K562 (cell line): Measurements from ENCODE around the gene ZNF672. TPM values are rescaled to one million over a fixed set of nuclear protein-coding genes. Genes with fewer than 3 reads are reported as not detected.

Experiments
- CHD1 ChIP-seq: fragments of 200-600 bp; sonication (generic); IDR thresholded peaks from one replicate; pipeline ENCODE4 v1.6.1; 2012; ENCODE audit warnings: mild to moderate bottlenecking, moderate library complexity, low read length, inconsistent platforms
- CLOCK ChIP-seq: fragments of 250-450 bp; sonication (Bioruptor Pico); IDR thresholded peaks from 2 replicates; pipeline ENCODE4 v1.4.0; 2020; ENCODE audit warnings: mild to moderate bottlenecking, moderate library complexity, borderline replicate concordance
- E2F3 ChIP-seq: fragments of 250-450 bp; sonication (Bioruptor Pico); IDR thresholded peaks from 2 replicates; pipeline ENCODE4 v1.4.0; 2020; ENCODE audit warnings: mild to moderate bottlenecking
- EGR1 ChIP-seq: fragments of 450-650 bp; conservative IDR thresholded peaks from 2 replicates; pipeline ENCODE4 v1.6.1; 2017; ENCODE audit warnings: mild to moderate bottlenecking
- HES1 ChIP-seq: fragments of 450-650 bp; IDR thresholded peaks from 2 replicates; pipeline ENCODE4 v1.6.1; 2016; ENCODE audit warnings: low read depth, mild to moderate bottlenecking, moderate library complexity
- MCM5 ChIP-seq: fragments of 450-650 bp; IDR thresholded peaks from 2 replicates; pipeline ENCODE4 v1.6.1; 2016; ENCODE audit warnings: low read depth
- MITF ChIP-seq: IDR thresholded peaks from 2 replicates; pipeline ENCODE4 v1.6.1; 2014; ENCODE audit warnings: antibody characterized with exemption
- MNT ChIP-seq, 2 experiments: fragments of 450-650 bp; conservative IDR thresholded peaks; 2 replicates each; pipeline ENCODE4 v1.6.1; 2017; ENCODE audit warnings: mild to moderate bottlenecking in 2 of 2, moderate library complexity in 2 of 2
- MYBL2 ChIP-seq, 2 experiments: fragments of 450-650 bp in 1 of 2; sonication (generic) in 1 of 2; formaldehyde crosslinking in 1 of 2; IDR thresholded peaks; 2 replicates each; pipeline versions ENCODE4 v1.6.1 to v1.8.1; 2017 to 2022; ENCODE audit warnings: borderline replicate concordance in 1 of 2, inconsistent platforms in 1 of 2, low read depth in 1 of 2, mild to moderate bottlenecking in 1 of 2, missing genetic modification reagents in 1 of 2, moderate library complexity in 1 of 2
- NR3C1 ChIP-seq: sonication (generic); formaldehyde crosslinking; IDR thresholded peaks from 2 replicates; pipeline ENCODE4 v1.8.1; 2022; ENCODE audit warnings: missing genetic modification reagents
- POLR3A ChIP-seq: IDR thresholded peaks from 2 replicates; pipeline ENCODE4 v1.6.1; 2011; ENCODE audit warnings: borderline replicate concordance, mild to moderate bottlenecking, moderate library complexity; ENCODE audit not compliant: insufficient read length, insufficient read depth; ENCODE audit errors: extremely low read depth
- SP1 ChIP-seq: sonication (generic); formaldehyde crosslinking; IDR thresholded peaks from 2 replicates; pipeline ENCODE4 v1.8.1; 2022; ENCODE audit warnings: mild to moderate bottlenecking, missing genetic modification reagents
- STAT5B ChIP-seq: fragments of 250-450 bp; sonication (Bioruptor Pico); IDR thresholded peaks from 2 replicates; pipeline ENCODE4 v1.8.0; 2021; ENCODE audit warnings: mild to moderate bottlenecking, inconsistent platforms
- STAT6 ChIP-seq: sonication (generic); formaldehyde crosslinking; IDR thresholded peaks from 2 replicates; pipeline ENCODE4 v1.8.1; 2023; ENCODE audit warnings: mild to moderate bottlenecking, missing genetic modification reagents
- ZNF175 ChIP-seq: fragments of 200-800 bp; sonication (Bioruptor generic); IDR thresholded peaks from 2 replicates; pipeline ENCODE4 v1.6.1; 2016; ENCODE audit warnings: low read depth, mild to moderate bottlenecking, missing genetic modification characterization, missing compliant biosample characterization
- ZNF384 ChIP-seq: IDR thresholded peaks from 2 replicates; pipeline ENCODE4 v1.6.1; 2012; ENCODE audit warnings: low read depth, low read length, improper control_type of control experiment
- ZNF445 ChIP-seq: fragments of 250-450 bp; sonication (Bioruptor Pico); IDR thresholded peaks from 2 replicates; pipeline ENCODE4 v1.4.0; 2020; ENCODE audit warnings: low read depth, mild to moderate bottlenecking, moderate library complexity
- polyA plus RNA-seq, 8 experiments: library from polyadenylated mRNA; depleted of rRNA in 4 of 8; stranded (reverse) in 5 of 8; unstranded in 3 of 8; fragments of >200 nt; fragmentation: Nextera tagmentation in 2 of 8; fragmentation: Illumina TruSeq in 1 of 8; extraction: Ambion mirVana in 2 of 8; extraction: Trizol in 1 of 8; gene quantifications; 2 replicates each; pipeline versions ENCODE4 v1.2.1 to v1.2.3, GENCODE V29; 2011 to 2014; ENCODE audit warnings: inconsistent platforms in 1 of 8, missing spikeins in 1 of 8
- total RNA-seq, 7 experiments: library from RNA; depleted of rRNA in 6 of 7; stranded (reverse); fragments of >200 nt in 6 of 7; fragmentation: Illumina TruSeq in 2 of 7; extraction: Trizol in 2 of 7; gene quantifications; 2 replicates each; pipeline versions ENCODE4 v1.2.1 to v1.2.3, GENCODE V29; 2011 to 2021; ENCODE audit warnings: low replicate concordance in 1 of 7

Gene ZNF672
- total and polyA plus RNA-seq, 9 of the 15 experiments (the other 6 are each of a cell fraction or from before 2014, with no cell fraction given), result 1.9 to 57.9 (median 24.1) TPM

- no peak for TF ChIP-seq NR3C1 (CRISPR knock-in tag)
- peak; percentile 93 for TF ChIP-seq EGR1
- peak; percentile 7 to 56; a peak in 2 of 4 replicates for TF ChIP-seq MNT (conservative IDR thresholded peaks at IDR 0.05)
- TF ChIP-seq ZNF445 (CRISPR knock-in tag), result no peak
- 0 out of 2 replicates have a peak, but pooled peaks have one; percentile 79 for TF ChIP-seq E2F3 (CRISPR knock-in tag)
- no peak for TF ChIP-seq POLR3A
- TF ChIP-seq CLOCK (CRISPR knock-in tag), result 0 out of 2 replicates have a peak, but pooled peaks have one; percentile 7
- TF ChIP-seq CHD1, result no peak
- no peak for TF ChIP-seq ZNF384
- TF ChIP-seq MCM5, result no peak
- no peak for TF ChIP-seq STAT5B (CRISPR knock-in tag)
- no peak for TF ChIP-seq MITF
- TF ChIP-seq SP1 (CRISPR knock-in tag), result no peak
- TF ChIP-seq HES1, result 0 out of 2 replicates have a peak, but pooled peaks have one; percentile 22
- no peak for TF ChIP-seq MYBL2 (IDR thresholded peaks at IDR 0.05; ENCODE audit: low read depth)
- TF ChIP-seq MYBL2 (CRISPR knock-in tag; IDR thresholded peaks at IDR 0.05; ENCODE audit: borderline replicate concordance), result no peak
- no peak for TF ChIP-seq ZNF175 (CRISPR knock-in tag)
- TF ChIP-seq STAT6, result no peak
These were observed 34.9 kb downstream of the ZNF672 start (continued) for GRCh38 chr1:248872752-248873408.
